Medulla oblongata (tissue), 1 donor: Measurements from ENCODE around the gene NENF.
"Not testable (repeated sequence)": the region's sequence is repeated elsewhere in the genome, so short reads cannot be mapped to it uniquely, and the experiment has no call there.

Experiments used
- DNase-seq: peaks from one replicate; pipeline ENCODE4 v3.0.0-alpha.2; 2015; ENCODE audit errors: extremely low spot score

NENF gene

DNA sequence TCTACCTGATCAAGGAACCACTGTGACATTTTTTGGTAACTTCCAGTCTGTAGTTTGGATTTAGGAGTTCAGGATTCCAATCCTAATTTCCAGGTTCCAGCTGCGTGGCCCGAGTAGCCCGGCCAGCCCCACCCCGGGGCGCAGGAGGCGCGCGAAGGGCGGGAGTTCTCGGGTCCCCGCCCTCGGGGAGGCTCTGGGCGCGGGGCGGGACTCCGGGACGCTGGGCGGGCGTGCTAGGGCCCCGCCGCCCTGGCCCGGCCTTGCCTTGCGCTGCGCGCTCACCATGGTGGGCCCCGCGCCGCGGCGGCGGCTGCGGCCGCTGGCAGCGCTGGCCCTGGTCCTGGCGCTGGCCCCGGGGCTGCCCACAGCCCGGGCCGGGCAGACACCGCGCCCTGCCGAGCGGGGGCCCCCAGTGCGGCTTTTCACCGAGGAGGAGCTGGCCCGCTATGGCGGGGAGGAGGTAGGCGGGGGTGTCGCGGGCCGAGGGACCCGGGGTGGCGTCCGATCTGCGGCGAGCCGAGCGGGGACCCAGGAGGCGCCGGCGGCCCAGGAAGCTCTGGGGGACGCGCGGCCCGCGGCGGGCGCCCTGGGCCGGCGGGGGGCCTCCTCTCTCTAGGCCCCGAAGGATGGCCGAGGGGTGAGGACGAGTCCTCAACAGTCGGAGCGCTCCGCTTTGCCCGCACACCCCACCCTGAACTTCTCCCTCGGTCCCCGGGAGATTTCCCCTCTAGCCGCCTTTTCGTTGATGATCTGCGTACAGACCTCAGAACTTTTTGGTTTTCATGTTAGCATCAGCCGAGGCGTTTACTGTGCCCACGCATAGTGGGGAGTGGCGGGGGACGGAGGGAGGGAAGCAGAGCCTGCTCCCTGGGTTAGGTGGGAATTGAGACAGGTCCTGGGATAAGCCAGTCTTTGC, at the start of gene NENF:
NENF (plus strand) TSS at position 260 of the 916 bp plus-strand sequence; CDS start at position 284, 24 bp downstream.
- peak; percentile 94 for DNase-seq

DNA sequence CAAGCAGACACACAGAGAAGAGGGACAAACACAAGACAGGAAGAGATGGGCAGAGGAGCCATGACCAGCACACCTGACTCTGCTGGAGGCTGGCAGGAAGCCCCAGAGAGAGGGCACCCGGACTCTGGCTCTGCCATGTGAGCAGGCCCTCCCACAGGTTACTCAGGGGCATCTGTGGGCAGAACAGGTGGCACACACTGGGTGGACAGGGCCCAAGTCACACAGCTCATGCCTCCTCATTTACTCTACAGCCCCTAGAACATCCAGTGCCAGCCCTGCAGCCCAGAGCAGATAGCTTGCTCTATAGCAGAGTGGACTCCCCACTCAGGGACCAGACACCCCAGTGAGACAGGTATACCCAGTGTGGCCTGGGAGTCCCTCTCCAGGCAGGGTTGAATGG, 46.7 kb upstream of the NENF start:
- no peak for DNase-seq

GRCh38 chr1:212388985-212389716, 43.6 kb upstream of the NENF start:
- no peak for DNase-seq

DNA sequence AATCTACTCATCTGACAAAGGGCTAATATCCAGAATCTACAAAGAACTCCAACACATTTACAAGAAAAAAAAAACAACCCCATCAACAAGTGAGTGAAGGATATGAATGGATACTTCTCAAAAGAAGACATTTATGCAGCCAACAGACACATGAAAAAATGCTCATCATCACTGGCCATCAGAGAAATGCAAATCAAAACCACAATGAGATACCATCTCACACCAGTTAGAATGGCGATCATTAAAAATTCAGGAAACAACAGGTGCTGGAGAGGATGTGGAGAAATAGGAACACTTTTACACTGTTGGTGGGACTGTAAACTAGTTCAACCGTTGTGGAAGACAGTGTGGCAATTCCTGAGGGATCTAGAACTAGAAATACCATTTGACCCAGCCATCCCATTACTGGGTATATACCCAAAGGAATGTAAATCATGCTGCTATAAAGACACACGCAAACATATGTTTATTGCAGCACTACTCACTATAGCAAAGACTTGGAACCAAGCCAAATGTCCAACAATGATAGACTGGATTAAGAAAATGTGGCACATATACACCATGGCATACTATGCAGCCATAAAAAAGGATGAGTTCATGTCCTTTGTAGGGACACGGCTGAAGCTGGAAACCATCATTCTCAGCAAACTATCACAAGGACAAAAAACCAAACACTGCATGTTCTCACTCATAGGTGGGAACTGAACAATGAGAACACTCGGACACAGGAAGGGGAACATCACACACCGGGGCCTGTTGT, 36.9 kb upstream of the NENF start:
- DNase-seq = not testable (repeated sequence)

DNA sequence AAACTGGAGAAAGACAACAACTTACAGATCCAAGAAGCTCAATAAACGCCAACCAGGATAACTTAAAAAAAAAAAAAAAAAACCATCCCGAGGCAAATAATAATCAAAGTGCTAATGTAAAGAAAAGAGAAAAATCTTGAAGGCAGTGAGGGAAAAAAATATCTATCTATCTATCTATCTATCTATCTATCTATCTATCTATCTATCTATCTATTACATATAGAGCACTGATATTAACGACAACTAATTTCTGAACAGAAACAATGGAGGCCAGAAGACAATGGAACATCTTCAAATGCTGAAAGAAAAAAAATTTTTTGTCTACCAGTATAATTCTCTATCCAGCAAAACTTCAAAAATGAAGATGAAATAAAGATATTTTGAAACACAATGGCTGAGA, 36.1 kb upstream of the NENF start:
- no peak for DNase-seq

- no peak for DNase-seq
These were observed 35.5 kb upstream of the NENF start for GRCh38 chr1:212397171-212397570.

- DNase-seq = no peak
These were observed 31.7 kb upstream of the NENF start for GRCh38 chr1:212401042-212401441.

GRCh38 chr1:212401838-212402582, 30.7 kb upstream of the NENF start:
- DNase-seq = no peak

GRCh38 chr1:212402666-212403321, 29.9 kb upstream of the NENF start:
- no peak for DNase-seq

GRCh38 chr1:212410231-212410820, 22.4 kb upstream of the NENF start:
- no peak for DNase-seq

GRCh38 chr1:212412374-212412773, 20.3 kb upstream of the NENF start:
- no peak for DNase-seq

- no peak for DNase-seq
These were observed 18.8 kb upstream of the NENF start for GRCh38 chr1:212413902-212414327.

- peak; percentile 96 for DNase-seq
These were observed 18.2 kb upstream of the NENF start, which contains the start of gene PACC1 for GRCh38 chr1:212414328-212415106. TSS of gene PACC1 (minus strand) at chr1:212414886. CDS start at chr1:212414757, 129 bp downstream.

DNA sequence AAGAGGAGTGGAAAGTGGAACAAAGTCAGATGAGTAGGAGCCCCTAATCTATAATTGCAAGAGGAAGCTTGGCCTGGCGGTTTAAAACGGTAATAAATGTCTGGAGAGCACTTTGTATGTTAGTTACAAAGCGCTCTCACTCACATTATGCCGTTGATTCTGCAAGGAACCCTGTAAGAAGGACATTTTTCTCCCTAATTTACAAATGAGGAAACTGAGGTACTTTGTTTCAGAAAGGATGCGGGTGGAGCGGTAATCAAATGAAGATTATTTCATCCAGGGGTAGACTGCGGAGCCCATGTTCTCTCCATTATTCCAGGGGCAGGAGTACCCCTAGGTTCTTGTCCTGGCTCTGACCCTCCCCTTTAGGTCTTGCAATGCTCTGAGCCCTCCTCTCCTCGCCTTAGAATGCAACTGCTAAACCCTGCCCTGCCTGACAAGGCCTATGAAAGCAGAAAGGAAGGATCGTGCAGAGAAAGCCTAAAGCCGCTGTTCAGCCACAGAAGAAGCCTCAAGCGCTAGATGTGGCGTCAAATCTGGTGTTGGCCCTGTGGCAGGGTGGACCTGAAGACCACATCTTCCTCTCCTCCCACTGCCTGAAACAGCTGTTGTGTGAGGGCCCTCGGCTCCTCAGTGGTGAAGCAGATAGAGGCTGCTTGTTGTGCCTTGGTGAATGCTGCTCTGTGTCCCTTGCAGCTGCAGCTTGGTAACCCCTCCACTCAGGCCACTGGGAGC, 17.4 kb upstream of the NENF start:
- peak; percentile 93 for DNase-seq

DNA sequence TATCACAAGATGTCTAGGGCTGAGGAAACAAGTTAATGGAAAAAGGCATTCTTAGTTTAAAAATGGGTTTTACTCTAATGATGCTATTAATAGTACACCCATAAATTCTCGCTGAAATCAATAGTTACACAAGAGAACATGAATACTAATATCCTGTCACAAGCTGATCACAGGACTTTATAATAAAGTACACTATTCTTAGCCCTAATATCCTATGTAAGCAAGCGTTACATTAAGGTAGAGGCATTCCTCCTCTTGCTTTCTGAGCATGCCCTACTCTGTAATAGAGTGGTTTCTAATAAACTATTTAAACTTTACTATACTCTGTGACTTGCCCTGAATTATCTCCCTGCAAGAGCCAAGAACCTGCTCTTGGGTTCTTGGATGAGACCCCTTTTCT, 11.6 kb upstream of the NENF start:
- no peak for DNase-seq

- DNase-seq = no peak
These were observed 8.8 kb upstream of the NENF start for GRCh38 chr1:212423879-212424278.

DNA sequence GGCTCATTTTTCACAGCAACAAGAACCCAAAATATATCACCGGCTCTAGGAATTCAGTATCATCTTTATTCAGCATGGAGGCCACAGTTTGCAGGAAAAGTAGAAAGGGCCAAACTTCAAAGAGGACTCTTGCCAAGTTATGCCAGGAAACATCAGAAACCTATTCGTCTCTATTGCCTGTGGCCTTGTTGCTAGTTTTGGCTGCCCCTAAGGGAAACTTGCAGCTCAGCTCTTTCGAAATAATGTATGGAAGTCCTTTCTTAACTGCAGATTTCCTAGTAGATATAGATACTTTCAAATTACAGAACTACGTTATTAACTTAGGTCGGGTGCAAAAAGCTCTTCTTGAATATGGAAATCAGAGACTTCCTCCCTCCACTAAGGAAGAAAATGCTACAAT, 4.2 kb upstream of the NENF start:
- DNase-seq = no peak

DNA sequence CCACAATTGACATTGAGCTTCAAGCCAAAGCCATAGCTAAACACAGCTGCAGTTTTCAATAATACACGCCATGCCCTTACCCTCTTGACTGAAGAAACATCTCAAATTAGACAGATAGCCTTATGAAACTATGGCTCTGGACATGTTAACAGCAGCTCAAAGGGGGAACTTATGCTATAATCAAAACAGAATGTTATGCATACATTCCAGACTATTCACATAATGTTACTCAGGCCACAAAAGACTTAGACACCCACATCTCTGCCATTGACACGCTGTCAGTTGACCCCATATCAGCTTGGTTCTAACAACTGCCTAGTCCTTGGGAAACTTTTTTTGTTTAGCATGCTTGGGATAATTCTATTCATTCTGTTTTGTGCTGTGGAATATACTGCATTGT, 2.3 kb upstream of the NENF start:
- no peak for DNase-seq

- no peak for DNase-seq
These were observed 1.7 kb upstream of the NENF start for GRCh38 chr1:212430955-212431394.
